ENCODE measurements around the gene GPR15. TPM values are rescaled to one million over a fixed set of nuclear protein-coding genes. Genes with fewer than 3 reads are reported as not detected.

The GPR15 gene
- total and polyA plus RNA-seq, 2 experiments from 2014 or later: not detected

DNA sequence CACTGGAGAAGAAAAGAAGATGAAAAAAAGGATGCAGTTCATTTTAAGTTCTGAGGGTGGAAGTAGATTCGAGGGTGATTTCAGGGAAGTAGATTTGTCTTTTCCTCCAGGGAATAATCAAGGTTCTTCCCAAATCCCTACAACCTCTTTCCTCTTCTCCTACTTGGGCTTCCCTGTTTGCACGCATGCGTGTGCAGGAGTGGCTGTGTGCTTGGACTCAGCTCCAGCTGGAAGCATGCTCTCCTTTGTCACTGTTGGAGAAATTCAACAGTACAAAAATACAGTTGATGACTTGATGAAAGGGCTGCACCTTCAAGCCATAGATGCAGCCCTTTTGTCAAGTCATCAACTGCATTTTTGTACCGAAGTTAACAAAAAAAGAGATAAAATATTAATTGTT is 30.5 kb upstream of the GPR15 start (continued):
- TF ChIP-seq, protein P1, sequence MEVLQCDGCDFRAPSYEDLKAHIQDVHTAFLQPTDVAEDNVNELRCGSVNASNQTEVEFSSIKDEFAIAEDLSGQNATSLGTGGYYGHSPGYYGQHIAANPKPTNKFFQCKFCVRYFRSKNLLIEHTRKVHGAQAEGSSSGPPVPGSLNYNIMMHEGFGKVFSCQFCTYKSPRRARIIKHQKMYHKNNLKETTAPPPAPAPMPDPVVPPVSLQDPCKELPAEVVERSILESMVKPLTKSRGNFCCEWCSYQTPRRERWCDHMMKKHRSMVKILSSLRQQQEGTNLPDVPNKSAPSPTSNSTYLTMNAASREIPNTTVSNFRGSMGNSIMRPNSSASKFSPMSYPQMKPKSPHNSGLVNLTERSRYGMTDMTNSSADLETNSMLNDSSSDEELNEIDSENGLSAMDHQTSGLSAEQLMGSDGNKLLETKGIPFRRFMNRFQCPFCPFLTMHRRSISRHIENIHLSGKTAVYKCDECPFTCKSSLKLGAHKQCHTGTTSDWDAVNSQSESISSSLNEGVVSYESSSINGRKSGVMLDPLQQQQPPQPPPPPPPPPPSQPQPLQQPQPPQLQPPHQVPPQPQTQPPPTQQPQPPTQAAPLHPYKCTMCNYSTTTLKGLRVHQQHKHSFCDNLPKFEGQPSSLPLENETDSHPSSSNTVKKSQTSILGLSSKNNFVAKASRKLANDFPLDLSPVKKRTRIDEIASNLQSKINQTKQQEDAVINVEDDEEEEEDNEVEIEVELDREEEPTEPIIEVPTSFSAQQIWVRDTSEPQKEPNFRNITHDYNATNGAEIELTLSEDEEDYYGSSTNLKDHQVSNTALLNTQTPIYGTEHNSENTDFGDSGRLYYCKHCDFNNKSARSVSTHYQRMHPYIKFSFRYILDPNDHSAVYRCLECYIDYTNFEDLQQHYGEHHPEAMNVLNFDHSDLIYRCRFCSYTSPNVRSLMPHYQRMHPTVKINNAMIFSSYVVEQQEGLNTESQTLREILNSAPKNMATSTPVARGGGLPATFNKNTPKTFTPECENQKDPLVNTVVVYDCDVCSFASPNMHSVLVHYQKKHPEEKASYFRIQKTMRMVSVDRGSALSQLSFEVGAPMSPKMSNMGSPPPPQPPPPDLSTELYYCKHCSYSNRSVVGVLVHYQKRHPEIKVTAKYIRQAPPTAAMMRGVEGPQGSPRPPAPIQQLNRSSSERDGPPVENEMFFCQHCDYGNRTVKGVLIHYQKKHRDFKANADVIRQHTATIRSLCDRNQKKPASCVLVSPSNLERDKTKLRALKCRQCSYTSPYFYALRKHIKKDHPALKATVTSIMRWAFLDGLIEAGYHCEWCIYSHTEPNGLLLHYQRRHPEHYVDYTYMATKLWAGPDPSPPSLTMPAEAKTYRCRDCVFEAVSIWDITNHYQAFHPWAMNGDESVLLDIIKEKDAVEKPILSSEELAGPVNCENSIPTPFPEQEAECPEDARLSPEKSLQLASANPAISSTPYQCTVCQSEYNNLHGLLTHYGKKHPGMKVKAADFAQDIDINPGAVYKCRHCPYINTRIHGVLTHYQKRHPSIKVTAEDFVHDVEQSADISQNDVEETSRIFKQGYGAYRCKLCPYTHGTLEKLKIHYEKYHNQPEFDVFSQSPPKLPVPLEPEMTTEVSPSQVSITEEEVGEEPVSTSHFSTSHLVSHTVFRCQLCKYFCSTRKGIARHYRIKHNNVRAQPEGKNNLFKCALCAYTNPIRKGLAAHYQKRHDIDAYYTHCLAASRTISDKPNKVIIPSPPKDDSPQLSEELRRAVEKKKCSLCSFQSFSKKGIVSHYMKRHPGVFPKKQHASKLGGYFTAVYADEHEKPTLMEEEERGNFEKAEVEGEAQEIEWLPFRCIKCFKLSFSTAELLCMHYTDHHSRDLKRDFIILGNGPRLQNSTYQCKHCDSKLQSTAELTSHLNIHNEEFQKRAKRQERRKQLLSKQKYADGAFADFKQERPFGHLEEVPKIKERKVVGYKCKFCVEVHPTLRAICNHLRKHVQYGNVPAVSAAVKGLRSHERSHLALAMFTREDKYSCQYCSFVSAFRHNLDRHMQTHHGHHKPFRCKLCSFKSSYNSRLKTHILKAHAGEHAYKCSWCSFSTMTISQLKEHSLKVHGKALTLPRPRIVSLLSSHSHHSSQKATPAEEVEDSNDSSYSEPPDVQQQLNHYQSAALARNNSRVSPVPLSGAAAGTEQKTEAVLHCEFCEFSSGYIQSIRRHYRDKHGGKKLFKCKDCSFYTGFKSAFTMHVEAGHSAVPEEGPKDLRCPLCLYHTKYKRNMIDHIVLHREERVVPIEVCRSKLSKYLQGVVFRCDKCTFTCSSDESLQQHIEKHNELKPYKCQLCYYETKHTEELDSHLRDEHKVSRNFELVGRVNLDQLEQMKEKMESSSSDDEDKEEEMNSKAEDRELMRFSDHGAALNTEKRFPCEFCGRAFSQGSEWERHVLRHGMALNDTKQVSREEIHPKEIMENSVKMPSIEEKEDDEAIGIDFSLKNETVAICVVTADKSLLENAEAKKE (CRISPR knock-in tag; IDR thresholded peaks at IDR 0.05): no peak
- TF ChIP-seq CREB1 (CRISPR knock-in tag; IDR thresholded peaks at IDR 0.05; ENCODE audit: low read depth) (no peak), JUNB (IDR thresholded peaks at IDR 0.05; ENCODE audit: unreplicated experiment) (no peak), NANOG (IDR thresholded peaks at IDR 0.05; ENCODE audit: borderline replicate concordance) (no peak)
- TF ChIP-seq, protein P2, sequence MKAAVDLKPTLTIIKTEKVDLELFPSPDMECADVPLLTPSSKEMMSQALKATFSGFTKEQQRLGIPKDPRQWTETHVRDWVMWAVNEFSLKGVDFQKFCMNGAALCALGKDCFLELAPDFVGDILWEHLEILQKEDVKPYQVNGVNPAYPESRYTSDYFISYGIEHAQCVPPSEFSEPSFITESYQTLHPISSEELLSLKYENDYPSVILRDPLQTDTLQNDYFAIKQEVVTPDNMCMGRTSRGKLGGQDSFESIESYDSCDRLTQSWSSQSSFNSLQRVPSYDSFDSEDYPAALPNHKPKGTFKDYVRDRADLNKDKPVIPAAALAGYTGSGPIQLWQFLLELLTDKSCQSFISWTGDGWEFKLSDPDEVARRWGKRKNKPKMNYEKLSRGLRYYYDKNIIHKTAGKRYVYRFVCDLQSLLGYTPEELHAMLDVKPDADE (IDR thresholded peaks at IDR 0.05): no peak

DNA sequence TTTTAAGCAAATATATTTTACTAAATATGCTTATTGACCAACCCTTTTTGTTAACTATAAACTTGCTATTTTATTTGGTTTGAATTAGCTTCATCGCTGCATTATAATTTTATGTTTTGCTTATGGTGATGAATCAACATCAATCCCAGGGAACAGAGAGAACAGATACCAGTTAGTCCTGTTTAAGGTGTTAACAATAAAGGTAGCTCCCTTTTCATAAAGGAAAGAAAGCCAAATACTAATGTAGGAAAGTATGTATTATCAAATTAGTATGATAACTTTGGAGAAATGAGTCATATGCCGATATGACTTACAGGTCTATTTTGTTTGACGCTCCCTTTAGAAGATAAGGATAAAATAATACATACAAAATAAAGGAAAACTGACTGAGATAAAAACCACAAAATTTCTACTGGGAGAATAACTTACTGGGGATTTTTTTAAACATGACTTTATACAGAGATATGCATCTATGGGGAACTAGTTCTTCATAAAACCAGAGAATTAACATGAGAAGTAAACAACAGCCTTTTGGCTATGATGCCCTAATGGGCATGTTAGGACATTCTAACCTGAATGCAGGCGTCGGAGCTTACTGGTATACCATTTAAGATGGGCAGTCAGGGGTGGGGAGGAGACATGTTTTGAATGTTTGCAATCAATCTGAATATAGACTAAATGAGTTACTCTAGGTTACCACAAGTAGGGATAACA is 29.8 kb upstream of the GPR15 start:
- H3K4me2 ChIP-seq: no peak overlapping the region
- no peaks in the 10 kb centered on the region for H3K9me2 ChIP-seq (ENCODE audit: insufficient read depth)
- Mint-ChIP-seq H3K4me1 (no peaks in the 10 kb centered on the region), H3K36me3 (ENCODE audit: low read depth) (no peaks in the 10 kb centered on the region), H3K27ac (no peak overlapping the region), H3K4me3 (no peak overlapping the region), H3K27me3 (ENCODE audit: insufficient read depth, low read depth, poor library complexity) (no peaks in the 10 kb centered on the region), H3K9me3 (no peaks in the 10 kb centered on the region; the same call in 2 of the 3 replicates)
- H3K36me3 ChIP-seq (ENCODE audit: insufficient read depth): no peaks in the 10 kb centered on the region
- H4K20me1 ChIP-seq (replicated peaks; ENCODE audit: insufficient read depth): no peaks in the 10 kb centered on the region
- H3K27me3 ChIP-seq (ENCODE audit: insufficient read depth): no peaks in the 10 kb centered on the region
- ATAC-seq (no peak), DNase-seq (ENCODE audit: low spot score) (no peak)
- no peaks in the 10 kb centered on the region for H3K4me1 ChIP-seq (ENCODE audit: insufficient read depth)
- no peak overlapping the region for H2AFZ ChIP-seq
- no peaks in the 10 kb centered on the region for H3F3A ChIP-seq (replicated peaks; ENCODE audit: low read depth)
- H3K79me2 ChIP-seq (replicated peaks; ENCODE audit: insufficient read depth): no peaks in the 10 kb centered on the region
- no peak overlapping the region for H3K4me3 ChIP-seq
- no peak overlapping the region for H3K27ac ChIP-seq (ENCODE audit: low read depth)
- no peak for TF ChIP-seq EZH2 (IDR thresholded peaks at IDR 0.05; ENCODE audit: low read depth, unreplicated experiment)
- TF ChIP-seq JUNB (IDR thresholded peaks at IDR 0.05; ENCODE audit: unreplicated experiment): no peak
- TF ChIP-seq EZH2phosphoT487 (IDR thresholded peaks at IDR 0.05; ENCODE audit: unreplicated experiment): no peak
- TF ChIP-seq POLR2AphosphoS5 (IDR thresholded peaks at IDR 0.05; ENCODE audit: low read depth): no peak
- no peak for TF ChIP-seq ZNF114 (CRISPR knock-in tag; IDR thresholded peaks at IDR 0.05)
- TF ChIP-seq, protein P3, sequence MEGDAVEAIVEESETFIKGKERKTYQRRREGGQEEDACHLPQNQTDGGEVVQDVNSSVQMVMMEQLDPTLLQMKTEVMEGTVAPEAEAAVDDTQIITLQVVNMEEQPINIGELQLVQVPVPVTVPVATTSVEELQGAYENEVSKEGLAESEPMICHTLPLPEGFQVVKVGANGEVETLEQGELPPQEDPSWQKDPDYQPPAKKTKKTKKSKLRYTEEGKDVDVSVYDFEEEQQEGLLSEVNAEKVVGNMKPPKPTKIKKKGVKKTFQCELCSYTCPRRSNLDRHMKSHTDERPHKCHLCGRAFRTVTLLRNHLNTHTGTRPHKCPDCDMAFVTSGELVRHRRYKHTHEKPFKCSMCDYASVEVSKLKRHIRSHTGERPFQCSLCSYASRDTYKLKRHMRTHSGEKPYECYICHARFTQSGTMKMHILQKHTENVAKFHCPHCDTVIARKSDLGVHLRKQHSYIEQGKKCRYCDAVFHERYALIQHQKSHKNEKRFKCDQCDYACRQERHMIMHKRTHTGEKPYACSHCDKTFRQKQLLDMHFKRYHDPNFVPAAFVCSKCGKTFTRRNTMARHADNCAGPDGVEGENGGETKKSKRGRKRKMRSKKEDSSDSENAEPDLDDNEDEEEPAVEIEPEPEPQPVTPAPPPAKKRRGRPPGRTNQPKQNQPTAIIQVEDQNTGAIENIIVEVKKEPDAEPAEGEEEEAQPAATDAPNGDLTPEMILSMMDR (conservative IDR thresholded peaks at IDR 0.05; ENCODE audit: low read depth in 2 of 2): no peak
- TF ChIP-seq, protein P4, sequence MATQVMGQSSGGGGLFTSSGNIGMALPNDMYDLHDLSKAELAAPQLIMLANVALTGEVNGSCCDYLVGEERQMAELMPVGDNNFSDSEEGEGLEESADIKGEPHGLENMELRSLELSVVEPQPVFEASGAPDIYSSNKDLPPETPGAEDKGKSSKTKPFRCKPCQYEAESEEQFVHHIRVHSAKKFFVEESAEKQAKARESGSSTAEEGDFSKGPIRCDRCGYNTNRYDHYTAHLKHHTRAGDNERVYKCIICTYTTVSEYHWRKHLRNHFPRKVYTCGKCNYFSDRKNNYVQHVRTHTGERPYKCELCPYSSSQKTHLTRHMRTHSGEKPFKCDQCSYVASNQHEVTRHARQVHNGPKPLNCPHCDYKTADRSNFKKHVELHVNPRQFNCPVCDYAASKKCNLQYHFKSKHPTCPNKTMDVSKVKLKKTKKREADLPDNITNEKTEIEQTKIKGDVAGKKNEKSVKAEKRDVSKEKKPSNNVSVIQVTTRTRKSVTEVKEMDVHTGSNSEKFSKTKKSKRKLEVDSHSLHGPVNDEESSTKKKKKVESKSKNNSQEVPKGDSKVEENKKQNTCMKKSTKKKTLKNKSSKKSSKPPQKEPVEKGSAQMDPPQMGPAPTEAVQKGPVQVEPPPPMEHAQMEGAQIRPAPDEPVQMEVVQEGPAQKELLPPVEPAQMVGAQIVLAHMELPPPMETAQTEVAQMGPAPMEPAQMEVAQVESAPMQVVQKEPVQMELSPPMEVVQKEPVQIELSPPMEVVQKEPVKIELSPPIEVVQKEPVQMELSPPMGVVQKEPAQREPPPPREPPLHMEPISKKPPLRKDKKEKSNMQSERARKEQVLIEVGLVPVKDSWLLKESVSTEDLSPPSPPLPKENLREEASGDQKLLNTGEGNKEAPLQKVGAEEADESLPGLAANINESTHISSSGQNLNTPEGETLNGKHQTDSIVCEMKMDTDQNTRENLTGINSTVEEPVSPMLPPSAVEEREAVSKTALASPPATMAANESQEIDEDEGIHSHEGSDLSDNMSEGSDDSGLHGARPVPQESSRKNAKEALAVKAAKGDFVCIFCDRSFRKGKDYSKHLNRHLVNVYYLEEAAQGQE (IDR thresholded peaks at IDR 0.05; ENCODE audit: unreplicated experiment): no peak
